Osteoblast (primary cell): ENCODE measurements around the gene PRSS12. TPM values are rescaled to one million over a fixed set of nuclear protein-coding genes. Genes with fewer than 3 reads are reported as not detected.

Experiments
- DNase-seq: peaks from one replicate; pipeline ENCODE4 v3.0.0; 2011; ENCODE audit warnings: low spot score, mixed read lengths; ENCODE audit not compliant: insufficient read length; ENCODE audit errors: missing footprints
- H2AFZ ChIP-seq: 2 replicates; pipeline ENCODE4 v1.6.0; 2011; ENCODE audit warnings: mild to moderate bottlenecking, low read length
- H3K27ac ChIP-seq: 2 replicates; pipeline ENCODE4 v1.5.1; 2011; ENCODE audit warnings: mild to moderate bottlenecking, low read depth, low read length, moderate library complexity
- H3K27me3 ChIP-seq: 2 replicates; pipeline ENCODE4 v1.6.0; 2012; ENCODE audit warnings: mild to moderate bottlenecking, control low read depth, inconsistent platforms, low read length, moderate library complexity; ENCODE audit not compliant: insufficient read depth
- H3K36me3 ChIP-seq: 2 replicates; pipeline ENCODE4 v1.5.1; 2011; ENCODE audit warnings: mild to moderate bottlenecking, low read length, control low read depth, moderate library complexity; ENCODE audit not compliant: insufficient read depth
- H3K4me1 ChIP-seq: 2 replicates; pipeline ENCODE4 v1.5.1; 2011; ENCODE audit warnings: mild to moderate bottlenecking, low read length, control low read depth, moderate library complexity; ENCODE audit not compliant: insufficient read depth
- H3K4me2 ChIP-seq: 2 replicates; pipeline ENCODE4 v1.6.0; 2011; ENCODE audit warnings: mild to moderate bottlenecking, low read length; ENCODE audit not compliant: insufficient read depth
- H3K4me3 ChIP-seq: fragments of 200-600 bp; sonication (generic); 3 replicates; pipeline ENCODE4 v1.5.1; 2012; ENCODE audit warnings: mild to moderate bottlenecking, low read length, inconsistent platforms; ENCODE audit not compliant: insufficient read depth
- H3K79me2 ChIP-seq: 2 replicates; pipeline ENCODE4 v1.6.0; 2012; ENCODE audit warnings: mild to moderate bottlenecking, low read length, control low read depth, inconsistent platforms; ENCODE audit not compliant: insufficient read depth
- H3K9me3 ChIP-seq: 2 replicates; pipeline ENCODE4 v1.5.1; 2011; ENCODE audit warnings: low read depth, low read length, control low read depth
- H4K20me1 ChIP-seq: 2 replicates; pipeline ENCODE4 v1.6.0; 2012; ENCODE audit warnings: mild to moderate bottlenecking, low read length, control low read depth; ENCODE audit not compliant: insufficient read depth
- total RNA-seq: library from RNA; depleted of rRNA; stranded (reverse); fragments of >200 nt; gene quantifications from 2 replicates; pipeline ENCODE4 v1.2.3, GENCODE V29; 2012
- TF ChIP-seq, protein P1 (sequence below): IDR thresholded peaks from 2 replicates; pipeline ENCODE4 v1.5.1; 2011; ENCODE audit warnings: mild to moderate bottlenecking, low read depth, low read length, moderate library complexity; ENCODE audit errors: extremely low read depth

Gene PRSS12
- total RNA-seq, 1 donor: 9.4 TPM

DNA sequence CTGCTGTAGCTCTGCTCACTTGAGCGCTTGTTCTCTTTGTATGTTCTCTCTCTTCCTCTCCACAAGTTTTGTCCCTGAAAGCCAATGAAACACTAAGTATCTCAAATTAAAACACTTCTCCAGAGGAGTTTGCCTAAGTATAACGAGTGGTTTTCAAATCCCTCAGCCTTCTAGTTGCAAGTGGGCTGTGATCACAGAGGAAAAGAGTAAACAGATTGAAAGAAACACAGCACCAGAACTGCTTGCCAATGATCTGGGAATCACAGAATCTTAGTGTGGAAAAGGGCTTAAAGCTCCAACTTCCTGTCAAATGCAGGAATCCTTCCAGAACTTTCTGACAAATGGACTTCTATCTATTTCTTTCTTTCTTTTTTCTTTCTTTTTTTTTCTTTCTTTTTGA lies 4.8 kb upstream of the PRSS12 start:
- H3K27me3 ChIP-seq: peaks cover 19% of the 10 kb centered on the region
- no peaks in the 10 kb centered on the region for H3K36me3 ChIP-seq
- no peak overlapping the region for H3K4me3 ChIP-seq
- H2AFZ ChIP-seq: peak overlapping the region; percentile 36
- H3K4me2 ChIP-seq: no peak overlapping the region
- no peak for DNase-seq
- TF ChIP-seq, protein P1, sequence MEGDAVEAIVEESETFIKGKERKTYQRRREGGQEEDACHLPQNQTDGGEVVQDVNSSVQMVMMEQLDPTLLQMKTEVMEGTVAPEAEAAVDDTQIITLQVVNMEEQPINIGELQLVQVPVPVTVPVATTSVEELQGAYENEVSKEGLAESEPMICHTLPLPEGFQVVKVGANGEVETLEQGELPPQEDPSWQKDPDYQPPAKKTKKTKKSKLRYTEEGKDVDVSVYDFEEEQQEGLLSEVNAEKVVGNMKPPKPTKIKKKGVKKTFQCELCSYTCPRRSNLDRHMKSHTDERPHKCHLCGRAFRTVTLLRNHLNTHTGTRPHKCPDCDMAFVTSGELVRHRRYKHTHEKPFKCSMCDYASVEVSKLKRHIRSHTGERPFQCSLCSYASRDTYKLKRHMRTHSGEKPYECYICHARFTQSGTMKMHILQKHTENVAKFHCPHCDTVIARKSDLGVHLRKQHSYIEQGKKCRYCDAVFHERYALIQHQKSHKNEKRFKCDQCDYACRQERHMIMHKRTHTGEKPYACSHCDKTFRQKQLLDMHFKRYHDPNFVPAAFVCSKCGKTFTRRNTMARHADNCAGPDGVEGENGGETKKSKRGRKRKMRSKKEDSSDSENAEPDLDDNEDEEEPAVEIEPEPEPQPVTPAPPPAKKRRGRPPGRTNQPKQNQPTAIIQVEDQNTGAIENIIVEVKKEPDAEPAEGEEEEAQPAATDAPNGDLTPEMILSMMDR: no peak
- no peak overlapping the region for H3K27ac ChIP-seq
- peaks cover 2% of the 10 kb centered on the region for H3K79me2 ChIP-seq
- H3K4me1 ChIP-seq: peaks cover 6% of the 10 kb centered on the region
- no peaks in the 10 kb centered on the region for H4K20me1 ChIP-seq
- no peaks in the 10 kb centered on the region for H3K9me3 ChIP-seq

DNA sequence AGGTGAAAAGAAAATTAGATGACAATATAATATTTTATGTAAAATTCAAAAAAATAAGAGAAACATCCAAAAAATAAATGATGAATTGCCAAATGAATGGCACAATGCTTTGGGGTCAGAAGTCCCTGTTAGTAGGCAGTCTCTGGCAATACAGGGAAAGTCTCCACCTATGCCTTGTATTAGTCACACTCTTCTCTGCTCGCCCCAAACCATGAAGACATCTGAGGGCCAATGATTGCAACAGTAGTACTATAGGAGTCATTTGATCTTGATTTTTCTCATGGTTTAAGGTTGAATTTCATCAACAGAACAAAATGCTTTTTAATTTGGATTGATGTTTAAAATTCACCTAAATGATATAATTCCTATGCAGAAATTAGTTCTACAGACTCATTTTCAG lies 3.9 kb upstream of the PRSS12 start:
- no peak for DNase-seq
- H3K4me2 ChIP-seq: no peak overlapping the region
- peaks cover 3% of the 10 kb centered on the region for H3K79me2 ChIP-seq
- H3K4me1 ChIP-seq: peaks cover 7% of the 10 kb centered on the region
- H2AFZ ChIP-seq: no peak overlapping the region
- no peaks in the 10 kb centered on the region for H4K20me1 ChIP-seq
- no peak overlapping the region for H3K27ac ChIP-seq
- H3K9me3 ChIP-seq: no peaks in the 10 kb centered on the region
- H3K27me3 ChIP-seq: peaks cover 10% of the 10 kb centered on the region
- H3K4me3 ChIP-seq: no peak overlapping the region
- TF ChIP-seq, protein P1: no peak
- no peaks in the 10 kb centered on the region for H3K36me3 ChIP-seq

DNA sequence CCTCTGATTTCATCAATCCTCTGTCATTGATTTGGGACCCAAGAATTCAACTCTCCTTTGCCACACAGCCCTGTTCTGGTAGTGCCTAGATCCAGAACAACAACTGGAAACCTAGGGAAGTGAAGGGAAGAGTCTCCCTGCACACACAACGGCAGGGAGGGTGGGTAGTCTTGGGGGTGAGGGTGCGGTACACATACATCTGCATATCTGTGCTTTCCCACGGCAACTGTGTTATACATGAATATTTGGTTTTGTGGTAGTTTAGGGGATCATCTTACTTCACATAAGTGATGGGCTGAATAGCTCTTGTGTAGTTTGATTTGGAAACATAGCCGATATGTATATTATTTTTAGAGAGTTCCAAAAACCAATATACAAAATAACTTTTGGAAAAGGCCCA lies 3.3 kb upstream of the PRSS12 start:
- Histone ChIP-seq H4K20me1 (no peaks in the 10 kb centered on the region), H3K27me3 (peaks cover 6% of the 10 kb centered on the region), H3K4me2 (no peak overlapping the region), H3K9me3 (no peaks in the 10 kb centered on the region), H3K79me2 (peaks cover 4% of the 10 kb centered on the region), H3K27ac (no peak overlapping the region), H2AFZ (no peak overlapping the region), H3K36me3 (no peaks in the 10 kb centered on the region), H3K4me1 (peaks cover 14% of the 10 kb centered on the region), H3K4me3 (no peak overlapping the region)
- no peak for DNase-seq
- TF ChIP-seq, protein P1: no peak

DNA sequence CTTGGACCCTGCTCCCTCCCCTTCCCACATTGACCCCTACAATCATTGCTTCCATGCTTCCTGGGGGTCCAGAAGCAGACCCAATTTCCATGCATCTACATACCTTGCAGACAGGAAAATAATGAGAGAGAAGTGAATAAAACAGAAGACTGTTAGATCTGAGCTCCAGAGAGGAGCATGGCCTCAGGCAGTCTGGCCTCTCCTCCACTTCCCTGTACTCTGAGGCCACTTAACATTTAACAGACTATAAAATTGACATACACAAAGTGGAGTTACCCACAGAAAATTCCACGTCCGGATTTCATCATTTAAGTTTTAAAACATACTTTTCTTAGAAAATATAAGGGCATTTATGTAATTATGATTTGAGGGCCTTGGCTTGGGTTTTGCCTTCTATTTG lies 2.1 kb upstream of the PRSS12 start:
- TF ChIP-seq, protein P1: no peak
- H3K4me3 ChIP-seq: no peak overlapping the region
- no peak overlapping the region for H3K4me2 ChIP-seq
- no peaks in the 10 kb centered on the region for H3K9me3 ChIP-seq
- peaks cover 16% of the 10 kb centered on the region for H3K4me1 ChIP-seq
- H3K27me3 ChIP-seq: peaks cover 5% of the 10 kb centered on the region
- no peak for DNase-seq
- no peak overlapping the region for H2AFZ ChIP-seq
- no peak overlapping the region for H3K27ac ChIP-seq
- H4K20me1 ChIP-seq: no peaks in the 10 kb centered on the region
- H3K79me2 ChIP-seq: peaks cover 10% of the 10 kb centered on the region
- H3K36me3 ChIP-seq: no peaks in the 10 kb centered on the region
